ENCODE measurements around the gene ANKRD53. TPM values are rescaled to one million over a fixed set of nuclear protein-coding genes. Genes with fewer than 3 reads are reported as not detected.
"Not testable (repeated sequence)": the region's sequence is repeated elsewhere in the genome, so short reads cannot be mapped to it uniquely, and the experiment has no call there.

ANKRD53 gene
- total RNA-seq, 4 donors from 2014 or later = 0.27 to 2.8 (median 0.97) TPM

DNA sequence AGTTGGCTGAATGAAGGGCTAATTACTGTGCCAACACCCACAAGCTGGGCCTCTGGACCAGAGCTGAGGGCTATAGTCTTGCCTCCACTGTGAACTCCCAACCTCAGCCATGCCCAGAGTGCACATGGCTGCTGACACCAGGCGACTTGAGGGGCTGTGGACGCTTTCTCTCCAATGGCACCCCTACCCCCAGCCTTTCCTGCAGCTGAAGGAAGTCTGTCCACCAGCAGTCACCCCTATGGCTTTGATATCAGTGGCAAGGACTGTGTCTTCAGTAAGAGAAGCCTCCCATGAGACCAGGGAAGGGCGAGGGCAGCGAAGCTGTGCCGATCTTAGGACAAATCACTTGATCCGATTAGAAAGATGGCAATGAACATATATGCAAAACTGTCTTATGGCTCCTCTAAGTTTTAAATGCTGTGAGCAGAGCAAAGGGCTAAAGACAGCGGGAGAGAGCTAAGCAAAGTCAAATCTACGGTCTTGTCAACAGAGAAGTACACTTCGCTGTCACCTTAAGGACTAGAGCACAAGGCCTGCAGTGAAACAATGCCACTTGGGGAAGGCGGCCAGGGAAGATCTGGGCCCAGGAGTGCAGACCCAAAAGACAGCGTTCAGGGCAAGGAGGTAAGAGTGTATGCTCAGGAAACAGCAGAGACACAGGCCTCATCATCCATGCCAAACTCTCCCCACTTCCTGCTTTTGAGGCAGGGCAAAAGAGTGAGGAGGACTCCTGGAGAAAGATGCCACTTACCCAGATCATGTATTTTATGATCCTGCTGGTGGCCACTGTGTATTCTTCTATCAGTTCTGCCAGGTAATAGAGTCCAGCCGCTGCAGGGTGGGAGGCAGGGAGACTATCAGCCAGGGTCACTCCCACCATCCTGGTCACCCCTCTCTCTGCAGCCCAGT is 14.8 kb downstream of the ANKRD53 start:
- peaks cover 0 to 56% (median 14%) of the 10 kb centered on the region in 3 donors for H3K4me1 ChIP-seq
- 90 to 95% methylated on average over 7 to 9 of the region's 12 CpGs for WGBS, 2 donors (ENCODE audit: low coverage in 1 of 2)
- peaks cover 0 to 40% of the 10 kb centered on the region in 2 donors for H3K36me3 ChIP-seq
- peak overlapping the region; percentile 91 to 100 for H3K4me3 ChIP-seq
- H3K27me3 ChIP-seq = no peaks in the 10 kb centered on the region
- ATAC-seq = no peak
- H3K27ac ChIP-seq = peak overlapping the region in 1 of 4 donors; percentile 94
- no peak for TF ChIP-seq POLR2A (IDR thresholded peaks at IDR 0.05)
- TF ChIP-seq, protein P1, sequence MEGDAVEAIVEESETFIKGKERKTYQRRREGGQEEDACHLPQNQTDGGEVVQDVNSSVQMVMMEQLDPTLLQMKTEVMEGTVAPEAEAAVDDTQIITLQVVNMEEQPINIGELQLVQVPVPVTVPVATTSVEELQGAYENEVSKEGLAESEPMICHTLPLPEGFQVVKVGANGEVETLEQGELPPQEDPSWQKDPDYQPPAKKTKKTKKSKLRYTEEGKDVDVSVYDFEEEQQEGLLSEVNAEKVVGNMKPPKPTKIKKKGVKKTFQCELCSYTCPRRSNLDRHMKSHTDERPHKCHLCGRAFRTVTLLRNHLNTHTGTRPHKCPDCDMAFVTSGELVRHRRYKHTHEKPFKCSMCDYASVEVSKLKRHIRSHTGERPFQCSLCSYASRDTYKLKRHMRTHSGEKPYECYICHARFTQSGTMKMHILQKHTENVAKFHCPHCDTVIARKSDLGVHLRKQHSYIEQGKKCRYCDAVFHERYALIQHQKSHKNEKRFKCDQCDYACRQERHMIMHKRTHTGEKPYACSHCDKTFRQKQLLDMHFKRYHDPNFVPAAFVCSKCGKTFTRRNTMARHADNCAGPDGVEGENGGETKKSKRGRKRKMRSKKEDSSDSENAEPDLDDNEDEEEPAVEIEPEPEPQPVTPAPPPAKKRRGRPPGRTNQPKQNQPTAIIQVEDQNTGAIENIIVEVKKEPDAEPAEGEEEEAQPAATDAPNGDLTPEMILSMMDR (IDR thresholded peaks at IDR 0.05) = no peak
- TF ChIP-seq EP300 (IDR thresholded peaks at IDR 0.05) = no peak
- no peak for TF ChIP-seq POLR2AphosphoS5 (IDR thresholded peaks at IDR 0.05)
- H3K9me3 ChIP-seq = no peaks in the 10 kb centered on the region

DNA sequence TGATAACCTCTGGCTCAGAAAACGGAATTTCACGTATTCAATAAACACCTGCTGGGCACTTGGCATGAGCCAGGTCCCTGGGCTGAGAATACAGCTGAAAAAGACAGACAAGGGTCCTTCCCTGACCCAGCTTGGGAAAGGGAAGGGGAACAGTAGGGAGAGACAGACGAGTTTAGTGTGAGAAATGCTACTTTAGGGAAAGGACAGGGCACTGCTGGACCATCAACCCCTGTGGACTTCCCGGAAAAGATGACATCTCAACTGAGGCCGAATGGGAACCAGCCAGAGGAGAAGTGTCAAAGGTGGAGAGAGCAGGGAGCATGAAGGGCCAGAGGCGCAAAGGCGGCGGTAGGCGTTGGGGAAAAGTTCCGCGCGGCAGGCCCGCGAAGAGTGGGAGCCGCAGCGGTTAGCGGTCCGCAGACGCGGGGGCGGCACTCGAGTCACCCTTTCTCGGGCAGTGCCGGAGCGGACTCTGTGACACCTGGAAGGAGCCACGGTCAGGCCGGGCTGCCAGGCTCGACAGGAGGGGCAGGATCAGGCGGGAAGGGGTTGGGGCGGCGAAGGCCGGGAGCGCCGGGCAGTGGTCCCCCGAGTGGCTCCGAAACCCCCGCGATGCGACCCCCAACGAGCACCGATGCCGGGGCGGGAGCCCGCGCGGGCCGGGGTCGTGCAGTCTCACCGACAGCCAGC is 15.7 kb downstream of the ANKRD53 start:
- peak; percentile 39 for ATAC-seq
- peaks cover 0 to 50% (median 14%) of the 10 kb centered on the region in 3 donors for H3K4me1 ChIP-seq
- TF ChIP-seq EP300 (IDR thresholded peaks at IDR 0.05) (no peak), POLR2AphosphoS5 (IDR thresholded peaks at IDR 0.05) (no peak), POLR2A (IDR thresholded peaks at IDR 0.05) (no peak)
- TF ChIP-seq, protein P1 (IDR thresholded peaks at IDR 0.05) = no peak
- H3K4me3 ChIP-seq = peak overlapping the region; percentile 91 to 100
- peak overlapping the region; percentile 52 to 94 (median 86) for H3K27ac ChIP-seq
- no peaks in the 10 kb centered on the region for H3K27me3 ChIP-seq
- no peaks in the 10 kb centered on the region for H3K9me3 ChIP-seq
- 0 to 1% methylated on average over 8 to 14 of the region's 49 CpGs for WGBS, 2 donors (ENCODE audit: low coverage in 1 of 2)
- H3K36me3 ChIP-seq = peaks cover 0 to 31% of the 10 kb centered on the region in 2 donors

DNA sequence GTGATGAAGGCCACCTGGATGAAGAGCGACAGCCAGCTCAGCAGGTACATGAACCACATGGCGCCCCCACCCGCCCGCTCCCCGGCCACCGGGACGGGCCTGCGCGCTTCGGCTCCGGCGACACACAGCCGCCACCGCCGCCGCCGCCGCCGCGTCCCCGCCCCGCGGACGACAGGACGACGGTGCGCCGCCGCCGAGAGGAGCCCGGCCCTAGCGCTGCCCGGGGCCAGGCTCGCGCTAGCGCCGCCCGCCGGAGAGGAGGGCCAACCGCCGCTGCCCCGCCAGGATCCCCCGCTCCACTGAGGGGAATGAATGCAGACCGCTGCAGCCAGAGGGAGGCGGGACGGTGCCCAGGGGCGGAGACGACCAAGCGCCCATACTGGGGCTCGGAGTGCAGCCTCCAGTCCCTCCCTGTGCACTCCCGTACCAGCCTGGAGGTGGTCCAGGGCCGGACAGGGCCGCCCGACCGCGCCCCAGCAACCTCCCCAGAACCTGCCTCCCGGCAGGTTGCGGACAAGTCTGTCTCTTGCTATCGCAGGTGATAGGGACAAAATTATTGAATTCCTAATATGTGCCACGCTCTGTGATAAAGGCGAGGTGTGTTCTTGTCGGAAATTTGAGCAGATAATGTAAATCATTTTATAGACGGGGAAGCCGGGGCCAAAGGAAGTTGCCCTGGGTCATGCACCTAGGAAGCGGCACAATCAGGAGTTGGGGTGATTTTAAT is 16.4 kb downstream of the ANKRD53 start, which contains the start of gene TEX261:
Gene TEX261, minus strand, starts transcription at position 175 of the 727 bp plus-strand sequence. Its CDS starts 116 bp downstream, at position 59.
- peaks cover 0 to 50% (median 14%) of the 10 kb centered on the region in 3 donors for H3K4me1 ChIP-seq
- peaks cover 0 to 24% of the 10 kb centered on the region in 2 donors for H3K36me3 ChIP-seq
- H3K27me3 ChIP-seq = no peaks in the 10 kb centered on the region
- ATAC-seq = peak; percentile 99
- H3K9me3 ChIP-seq = no peaks in the 10 kb centered on the region
- TF ChIP-seq EP300 (IDR thresholded peaks at IDR 0.05) = no peak
- peak; percentile 5 for TF ChIP-seq POLR2AphosphoS5 (IDR thresholded peaks at IDR 0.05)
- TF ChIP-seq POLR2A (IDR thresholded peaks at IDR 0.05) = peak; percentile 72 to 75
- TF ChIP-seq, protein P1 (IDR thresholded peaks at IDR 0.05) = peak; percentile 51 to 82 (median 72)
- peak within 1 kb of the TSS; percentile 52 to 94 (median 86) for H3K27ac ChIP-seq
- peak within 1 kb of the TSS; percentile 91 to 100 for H3K4me3 ChIP-seq
- WGBS, 2 donors (ENCODE audit: low coverage in 1 of 2) = 0% methylated on average over 4 of the region's 65 CpGs

DNA sequence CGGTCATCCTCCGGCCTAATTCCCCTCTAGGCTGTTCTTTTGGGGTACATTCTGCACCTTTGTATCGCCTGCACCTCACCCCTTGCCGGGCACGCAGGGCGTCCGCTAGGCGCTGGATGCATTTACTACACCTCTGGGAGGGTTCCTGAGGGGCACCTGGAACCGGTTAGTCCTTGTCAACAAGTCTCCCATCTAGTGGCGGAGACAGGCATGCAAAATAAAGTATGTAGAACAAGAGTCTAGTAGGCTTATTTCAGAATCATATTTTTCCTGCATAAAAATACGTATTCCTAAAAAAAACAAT is 16.9 kb downstream of the ANKRD53 start:
- TF ChIP-seq EP300 (IDR thresholded peaks at IDR 0.05) (no peak), POLR2AphosphoS5 (IDR thresholded peaks at IDR 0.05) (no peak)
- TF ChIP-seq, protein P1 (IDR thresholded peaks at IDR 0.05) = peak in 1 of 4 experiments; percentile 16
- Histone ChIP-seq H3K4me3 (peak overlapping the region; percentile 91 to 100), H3K36me3 (peaks cover 0 to 18% of the 10 kb centered on the region in 2 donors), H3K27me3 (no peaks in the 10 kb centered on the region), H3K9me3 (no peaks in the 10 kb centered on the region), H3K4me1 (peaks cover 0 to 50% (median 14%) of the 10 kb centered on the region in 3 donors), H3K27ac (peak overlapping the region in 2 of 4 donors; percentile 88 to 94)
- 0 to 1% methylated on average over 6 to 11 of the region's 11 CpGs for WGBS, 2 donors (ENCODE audit: low coverage in 1 of 2)
- no peak for ATAC-seq

DNA sequence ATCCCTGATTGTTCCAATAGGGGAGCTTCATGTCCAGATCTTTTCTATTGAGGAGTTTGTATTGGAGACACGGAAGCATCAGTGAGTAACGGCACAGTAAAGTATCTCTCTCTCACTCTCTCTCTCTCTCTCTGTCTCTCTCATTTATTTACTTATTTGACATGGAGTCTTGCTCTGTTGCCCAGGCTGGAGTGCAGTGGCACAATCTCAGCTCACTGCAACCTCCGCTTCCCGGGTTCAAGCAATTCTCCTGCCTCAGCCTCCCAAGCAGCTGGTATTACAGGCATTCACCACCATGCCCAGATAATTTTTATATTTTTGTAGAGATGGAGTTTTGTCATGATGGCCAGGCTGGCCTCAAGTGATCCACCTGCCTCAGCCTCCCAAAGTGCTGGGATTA is 20.5 kb downstream of the ANKRD53 start:
- not testable (repeated sequence) for H3K9me3 ChIP-seq, H3K27ac ChIP-seq, H3K4me3 ChIP-seq, ATAC-seq, H3K36me3 ChIP-seq, H3K27me3 ChIP-seq
- H3K4me1 ChIP-seq = peaks cover 0 to 24% (median 11%) of the 10 kb centered on the region in 3 donors
- 81% methylated on average over 4 of the region's 4 CpGs; no CpG with 5 or more reads in 1 of the 2 donors for WGBS, 2 donors (ENCODE audit: low coverage in 1 of 2)

Data from gastroesophageal sphincter (tissue), 4 donors.